Pancreas (tissue), 10 donors: ENCODE results near the gene RPS6KC1. TPM values are rescaled to one million over a fixed set of nuclear protein-coding genes. Genes with fewer than 3 reads are reported as not detected.
A peak's percentile ranks its signal among the peaks of the same experiment; 100 is the strongest.

Experiments
- ATAC-seq, 4 donors: fragments of 200-7000 bp; cut with Tn5 transposase; one replicate each; pipeline versions ENCODE4 v1.8.0 to v1.9.1; 2020; ENCODE audit warnings: mild to moderate bottlenecking in 4 of 4, moderate library complexity in 4 of 4
- DNase-seq, 6 donors: peaks; one replicate each; pipeline ENCODE4 v3.0.0-alpha.2; 2020
- FAIRE-seq: peaks from 2 replicates; lab custom pipeline; 2012; peaks lifted over from hg19 to GRCh38; lab: Jason Lieb, UNC
- H3K27ac ChIP-seq, 4 donors: fragments of 200-600 bp; sonication (generic); 1 replicate in 3 of 4; 2 replicates in 1 of 4; pipeline versions ENCODE4 v1.5.0 to v1.8.0; 2020
- H3K27me3 ChIP-seq, 4 donors: fragments of 200-600 bp; one replicate each; pipeline ENCODE4 v1.8.0; 2021
- H3K36me3 ChIP-seq, 3 donors: fragments of 200-600 bp; sonication (generic) in 1 of 3; one replicate each; pipeline versions ENCODE4 v1.5.0 to v1.8.0; 2020 to 2021
- H3K4me1 ChIP-seq, 3 donors: fragments of 200-600 bp; one replicate each; pipeline ENCODE4 v1.8.0; 2021
- H3K4me3 ChIP-seq, 4 donors: fragments of 200-600 bp; sonication (generic) in 2 of 4; one replicate each; pipeline versions ENCODE4 v1.5.0 to v1.8.0; 2020 to 2021
- H3K9me3 ChIP-seq, 4 donors: fragments of 200-600 bp; one replicate each; pipeline ENCODE4 v1.8.0; 2021
- CTCF ChIP-seq, 4 donors: fragments of 200-600 bp; sonication (generic) in 3 of 4; IDR thresholded peaks; one replicate each; pipeline versions ENCODE4 v1.5.0 to v1.8.0; 2021; ENCODE audit warnings: antibody characterized with exemption in 4 of 4
- WGBS, 2 donors: extraction: QIAGEN DNeasy Blood & Tissue Kit; methylation state at CpG; one replicate each; pipeline ENCODE4 v1.1.7; 2013; 5-methylcytosine and 5-hydroxymethylcytosine counted together
- intact Hi-C, 3 donors: fragments of 100-400 bp; cut with DNase I; formaldehyde crosslinking; loops; one replicate each; pipeline versions ENCODE4 v1.11.1 to v1.14.2; 2022
- polyA plus RNA-seq, 2 donors: library from polyadenylated mRNA; stranded (reverse); fragments of 200-250 nt; gene quantifications; one replicate each; pipeline ENCODE4 v1.2.3, GENCODE V29; 2013
- total RNA-seq, 6 donors: library from RNA; stranded (reverse); fragmentation: NEBNext Ultra II Directional in 4 of 6; extraction: Animal tissue kit (Norgen Biotek cat#: 25700) in 4 of 6; gene quantifications; one replicate each; pipeline versions ENCODE4 v1.2.1 to v1.2.4, GENCODE V29; 2021 to 2023
- donor health status: healthy with polysubstance abuse.
- donor health status: DM: no; HTN: no; CAD: no; lungs with moderate emphysema.
- donor health status: DM: no; HTN: no; CAD: no.
- donor health status: control.
- donor health status: control.
- donor health status: Bipolar disorder and iron deficiency.
- donor health status: DM: yes; HTN: yes; CAD: no.
- donor health status: DM: no; HTN: no; CAD: no.
- donor health status: DM: no; HTN: no; CAD: no.
- donor health status: DM: yes; HTN: yes; CAD: no.

The RPS6KC1 gene
- total and polyA plus RNA-seq, 8 donors = 2.3 to 11.4 (median 7.0) TPM

- H3K4me1 ChIP-seq = no peaks in the 10 kb centered on the region
- FAIRE-seq (no peak), DNase-seq (no peak), ATAC-seq (peak in 2 of 4 donors; percentile 22 to 52)
- no peak overlapping the region for H3K4me3 ChIP-seq
- H3K9me3 ChIP-seq = no peaks in the 10 kb centered on the region
- 63 to 71% methylated on average over 2 of the region's 2 CpGs for WGBS, 2 donors
- TF ChIP-seq CTCF (IDR thresholded peaks at IDR 0.05) = no peak
- no peaks in the 10 kb centered on the region for H3K36me3 ChIP-seq
- H3K27ac ChIP-seq = no peak overlapping the region
- intact Hi-C loops = no loop called here
- H3K27me3 ChIP-seq = no peaks in the 10 kb centered on the region
Measured at GRCh38 chr1:213277036-213277435, 226.0 kb downstream of the RPS6KC1 start.

- FAIRE-seq (no peak), DNase-seq (no peak), ATAC-seq (no peak)
- Histone ChIP-seq H3K4me1 (no peaks in the 10 kb centered on the region), H3K27me3 (no peaks in the 10 kb centered on the region), H3K4me3 (no peak overlapping the region), H3K36me3 (no peaks in the 10 kb centered on the region), H3K27ac (no peak overlapping the region), H3K9me3 (no peaks in the 10 kb centered on the region)
- TF ChIP-seq CTCF (IDR thresholded peaks at IDR 0.05) = no peak
- intact Hi-C loops = no loop called here
Measured at GRCh38 chr1:213279410-213279809, 228.4 kb downstream of the RPS6KC1 start.

DNA sequence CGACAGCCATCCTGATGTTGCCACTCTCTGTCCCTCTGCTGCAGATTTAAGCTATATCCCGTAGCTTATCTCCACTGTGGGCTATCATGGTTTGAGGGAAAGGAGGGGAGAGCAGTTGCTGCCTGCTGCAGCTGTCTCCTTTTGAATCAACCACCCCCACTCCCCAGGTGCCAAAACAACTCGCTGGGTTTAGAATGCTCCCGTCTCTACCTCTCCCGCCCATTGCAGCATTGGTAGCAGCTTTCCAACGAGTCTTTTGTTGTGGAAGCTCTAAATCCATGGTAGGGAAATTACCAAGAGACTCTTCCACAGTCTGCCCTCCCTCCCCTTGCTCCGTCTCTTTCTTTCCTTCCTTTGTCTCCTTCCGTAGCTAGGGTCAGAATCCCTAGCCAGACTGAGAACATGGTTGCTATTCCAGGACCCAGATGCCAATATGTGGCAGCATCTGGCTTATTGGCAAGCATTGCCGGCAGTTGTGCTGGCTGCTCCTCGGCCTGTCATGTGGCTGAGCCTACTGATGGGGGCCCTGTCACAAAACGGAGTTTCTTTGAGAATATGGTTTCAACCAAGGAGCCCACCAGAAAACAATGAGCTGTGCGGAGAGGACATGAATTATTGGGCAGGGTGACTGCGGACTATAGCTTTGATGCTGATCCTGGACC is 230.7 kb downstream of the RPS6KC1 start:
- H3K27ac ChIP-seq = no peak overlapping the region
- 85 to 88% methylated on average over 13 of the region's 13 CpGs for WGBS, 2 donors
- ATAC-seq = no peak
- no peaks in the 10 kb centered on the region for H3K36me3 ChIP-seq
- H3K4me1 ChIP-seq = no peaks in the 10 kb centered on the region
- no peak overlapping the region for H3K4me3 ChIP-seq
- intact Hi-C loops = no loop called here
- H3K27me3 ChIP-seq = no peaks in the 10 kb centered on the region
- FAIRE-seq = no peak
- H3K9me3 ChIP-seq = no peaks in the 10 kb centered on the region
- no peak for TF ChIP-seq CTCF (IDR thresholded peaks at IDR 0.05)
- DNase-seq = no peak

DNA sequence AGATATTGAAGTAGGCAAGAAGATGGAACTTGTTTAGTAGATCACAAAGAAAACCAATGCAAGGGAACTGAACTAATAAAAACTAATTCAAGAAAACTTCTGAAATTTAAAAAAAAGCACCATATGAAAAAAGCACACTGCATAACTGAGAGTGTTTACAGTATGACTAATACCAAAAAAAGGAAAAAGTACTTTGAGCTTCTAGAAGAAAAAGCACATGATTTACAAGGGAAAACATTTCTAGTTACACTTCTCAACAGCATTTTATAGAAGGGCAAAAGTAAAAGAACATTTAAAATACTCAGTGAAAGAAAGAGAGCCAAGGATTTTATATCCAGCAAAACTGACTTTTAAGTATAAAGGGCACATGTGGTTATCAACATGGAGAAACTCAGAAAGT is 233.6 kb downstream of the RPS6KC1 start:
- Histone ChIP-seq H3K4me1 (no peaks in the 10 kb centered on the region), H3K4me3 (no peak overlapping the region), H3K36me3 (no peaks in the 10 kb centered on the region), H3K27ac (no peak overlapping the region), H3K27me3 (no peaks in the 10 kb centered on the region), H3K9me3 (no peaks in the 10 kb centered on the region)
- no peak for TF ChIP-seq CTCF (IDR thresholded peaks at IDR 0.05)
- intact Hi-C loops = no loop called here
- ATAC-seq (no peak), DNase-seq (no peak), FAIRE-seq (no peak)

GRCh38 chr1:213286235-213286634 is 235.2 kb downstream of the RPS6KC1 start:
- intact Hi-C loops = no loop called here
- DNase-seq = no peak

More at GRCh38 chr1:213286235-213286634, 235.2 kb downstream of the RPS6KC1 start:
- 83 to 86% methylated on average over 1 of the region's 1 CpG for WGBS, 2 donors
- no peaks in the 10 kb centered on the region for H3K9me3 ChIP-seq
- H3K27me3 ChIP-seq = no peaks in the 10 kb centered on the region
- no peak for FAIRE-seq
- no peak for TF ChIP-seq CTCF (IDR thresholded peaks at IDR 0.05)
- no peaks in the 10 kb centered on the region for H3K4me1 ChIP-seq
- no peak for ATAC-seq
- no peak overlapping the region for H3K27ac ChIP-seq
- no peaks in the 10 kb centered on the region for H3K36me3 ChIP-seq
- no peak overlapping the region for H3K4me3 ChIP-seq
